ENCODE measurements around the gene FADS2. TPM values are rescaled to one million over a fixed set of nuclear protein-coding genes. Genes with fewer than 3 reads are reported as not detected.

The FADS2 gene
- total and polyA plus RNA-seq, 2 of the 13 experiments (the other 11 are each of a cell fraction or from before 2014, with no cell fraction given): 90.1 to 124 TPM

GRCh38 chr11:61827571-61828378, at the start of gene FADS2 (continued):
- TF ChIP-seq ZBTB46 (CRISPR knock-in tag; IDR thresholded peaks at IDR 0.05; ENCODE audit: borderline replicate concordance) (0 out of 2 replicates have a peak, but pooled peaks have one; percentile 36), MAX (IDR thresholded peaks at IDR 0.05) (peak; percentile 77), ZNF121 (CRISPR knock-in tag; IDR thresholded peaks at IDR 0.05) (no peak), ZNF788 (CRISPR knock-in tag; IDR thresholded peaks at IDR 0.05; ENCODE audit: borderline replicate concordance) (no peak), TBX2 (CRISPR knock-in tag; IDR thresholded peaks at IDR 0.05; ENCODE audit: borderline replicate concordance) (peak; percentile 51), SIN3B (IDR thresholded peaks at IDR 0.05; ENCODE audit: low read length) (no peak), TOE1 (CRISPR knock-in tag; IDR thresholded peaks at IDR 0.05) (no peak; the same call in 1 of the 2 replicates), ZNF282 (IDR thresholded peaks at IDR 0.05; ENCODE audit: partially characterized antibody) (no peak), ZNF577 (CRISPR knock-in tag; IDR thresholded peaks at IDR 0.05; ENCODE audit: borderline replicate concordance, low read depth) (no peak), SP1 (IDR thresholded peaks at IDR 0.05) (no peak), SP1 (CRISPR knock-in tag; IDR thresholded peaks at IDR 0.05) (no peak), RXRA (CRISPR knock-in tag; IDR thresholded peaks at IDR 0.05) (peak; percentile 7; the same call in 1 of the 2 replicates), PATZ1 (CRISPR knock-in tag; IDR thresholded peaks at IDR 0.05) (peak; percentile 87), SMARCE1 (IDR thresholded peaks at IDR 0.05; ENCODE audit: borderline replicate concordance) (no peak), ZNF564 (CRISPR knock-in tag; IDR thresholded peaks at IDR 0.05) (no peak), CEBPB (IDR thresholded peaks at IDR 0.05; ENCODE audit: borderline replicate concordance, low read depth, low read length) (no peak), KMT2B (CRISPR knock-in tag; IDR thresholded peaks at IDR 0.05) (peak; percentile 45), NFKBIZ (CRISPR knock-in tag; IDR thresholded peaks at IDR 0.05) (no peak), PHF5A (CRISPR knock-in tag; IDR thresholded peaks at IDR 0.05; ENCODE audit: low read depth, unreplicated experiment) (no peak), CREM (IDR thresholded peaks at IDR 0.05) (no peak), CREM (CRISPR knock-in tag; IDR thresholded peaks at IDR 0.05) (no peak), ZNF780A (CRISPR knock-in tag; IDR thresholded peaks at IDR 0.05) (0 out of 2 replicates have a peak, but pooled peaks have one; percentile 46), ZFP82 (CRISPR knock-in tag; IDR thresholded peaks at IDR 0.05; ENCODE audit: borderline replicate concordance) (no peak), ARID4A (CRISPR knock-in tag; IDR thresholded peaks at IDR 0.05; ENCODE audit: borderline replicate concordance) (peak; percentile 61; the same call in 1 of the 2 replicates)

All from HepG2 (cell line).